NB4 (cell line): ENCODE data around the gene OPRL1.

ENCODE experiments used
- CTCF ChIP-seq: IDR thresholded peaks from one replicate; pipeline ENCODE4 v1.5.1; 2012; ENCODE audit warnings: low read depth, low read length
- MYC ChIP-seq: IDR thresholded peaks from 2 replicates; pipeline ENCODE4 v1.6.1; 2011; ENCODE audit warnings: low read depth, low read length
- POLR2A ChIP-seq: IDR thresholded peaks from 2 replicates; pipeline ENCODE4 v1.6.1; 2011; ENCODE audit warnings: mild to moderate bottlenecking; ENCODE audit not compliant: insufficient read length; ENCODE audit errors: extremely low read depth
- TF ChIP-seq, protein P1 (sequence below): IDR thresholded peaks from 2 replicates; pipeline ENCODE4 v1.6.1; 2011; ENCODE audit warnings: low read depth, low read length

- no peak for TF ChIP-seq CTCF
- TF ChIP-seq POLR2A, result peak; percentile 2
- no peak for TF ChIP-seq MYC
- TF ChIP-seq, protein P1, sequence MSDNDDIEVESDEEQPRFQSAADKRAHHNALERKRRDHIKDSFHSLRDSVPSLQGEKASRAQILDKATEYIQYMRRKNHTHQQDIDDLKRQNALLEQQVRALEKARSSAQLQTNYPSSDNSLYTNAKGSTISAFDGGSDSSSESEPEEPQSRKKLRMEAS, result no peak
These were observed 8.2 kb upstream of the OPRL1 start for GRCh38 chr20:64071341-64072332.
